ENCODE data around the gene AGAP3. TPM values are rescaled to one million over a fixed set of nuclear protein-coding genes. Genes with fewer than 3 reads are reported as not detected.

Gene AGAP3
- total RNA-seq (2022) (95.6 and 138 TPM in 2 replicates), Bru-seq, nascent RNA (percentile 57 among the genes with signal in this experiment), BruChase-seq, experiment 1, labeled RNA remaining after a 6-hour chase (percentile 63 among the genes with signal in this experiment), BruChase-seq, experiment 2, labeled RNA remaining after a 2-hour chase (percentile 63 among the genes with signal in this experiment)
- long read RNA-seq, transcript AGAP3-201 (9 exons, 2,675 nt) = major isoform, 45 of 168 reads
- long read RNA-seq, transcript AGAP3-202 (18 exons, 3,225 nt) = minor isoform, 12 of 168 reads
- long read RNA-seq, partial matches to known transcripts = 12 of 168 reads
- long read RNA-seq, other reads (novel, unspliced or antisense) = 94 of 168 reads

DNA sequence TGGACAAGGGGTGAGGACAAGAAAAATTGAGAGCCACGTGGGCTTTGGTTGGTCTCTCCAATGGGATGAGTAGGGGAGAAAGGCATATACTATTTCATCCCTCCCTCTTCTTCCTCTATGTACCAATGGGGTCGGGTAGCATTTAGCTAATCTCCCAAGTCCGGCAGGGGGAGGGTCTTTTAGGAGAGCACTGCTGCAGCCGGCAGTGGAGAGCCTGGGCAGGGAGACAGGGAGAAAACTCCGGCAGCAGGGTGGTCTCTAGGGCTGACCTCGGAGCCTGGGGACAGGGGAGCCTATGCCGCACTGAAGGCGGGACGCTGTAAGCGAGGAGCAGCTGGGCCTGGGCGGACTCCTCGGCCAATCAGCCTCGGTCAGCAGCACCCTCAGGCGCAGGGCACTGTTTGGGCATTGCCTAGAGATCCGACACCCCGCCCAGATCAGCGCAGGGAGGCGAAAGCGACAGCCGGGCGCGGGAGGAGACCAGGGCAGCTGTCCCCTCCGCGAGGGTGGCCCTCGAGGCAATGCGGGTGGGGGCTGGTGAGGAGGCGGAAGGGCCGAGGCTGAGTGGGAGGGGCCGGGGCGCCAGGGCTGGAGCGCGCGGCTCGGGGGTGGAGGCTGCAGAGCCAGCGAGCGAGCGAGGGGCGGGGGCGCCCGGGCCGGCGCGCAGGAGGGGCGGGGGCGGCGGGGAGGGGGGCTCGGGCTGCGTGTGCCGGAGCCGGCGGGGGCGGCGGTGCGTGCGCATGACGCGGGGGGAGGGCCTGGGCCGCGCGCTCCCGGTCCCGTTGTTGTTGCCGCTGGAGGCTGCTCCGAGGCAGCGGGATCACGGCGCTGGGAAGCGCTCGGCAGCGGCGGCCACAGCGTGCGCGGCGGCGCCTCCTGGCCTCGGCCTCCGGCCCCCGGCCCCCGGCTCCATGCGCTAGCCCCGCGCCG is at the start of gene AGAP3:
AGAP3 (plus strand) TSS at position 785 of the 930 bp plus-strand sequence. CDS start 267 bp downstream, outside the sequence.
- no TSS peak for BruUV-seq (replicated peaks)
- intact Hi-C loops (cut with micrococcal nuclease) = no loop called here
- Mint-ChIP-seq H3K27me3 (ENCODE audit: insufficient read depth, unreplicated experiment) (no peaks in the 10 kb centered on the region), H3K9me3 (ENCODE audit: unreplicated experiment) (no peaks in the 10 kb centered on the region), H3K4me1 (ENCODE audit: insufficient read depth, unreplicated experiment) (peaks cover 34% of the 10 kb centered on the region), H3K27ac (ENCODE audit: low read depth, unreplicated experiment) (peak within 1 kb of the TSS; percentile 44), H3K4me3 (ENCODE audit: unreplicated experiment) (peak within 1 kb of the TSS; percentile 77), H3K36me3 (ENCODE audit: insufficient read depth, unreplicated experiment) (peaks cover 15% of the 10 kb centered on the region)
- ChIA-PET POLR2A (interaction anchor here (0.6 to 10.0 kb wide), 7 partner anchors 12 to 1960 kb away, joined by 3 to 151 read pairs (median 4); partner anchors contain the start of genes ABCB8, CDK5, SLC4A2 and ZNF425), CTCF (interaction anchor here (0.6 to 15.0 kb wide), 6 partner anchors 8 to 1995 kb away, joined by 3 to 315 read pairs (median 6); partner anchors contain the start of gene SLC4A2)
- peak; percentile 73 for DNase-seq (ENCODE audit: unreplicated experiment)
- TF ChIP-seq CTCF (IDR thresholded peaks at IDR 0.05; ENCODE audit: unreplicated experiment) = no peak

DNA sequence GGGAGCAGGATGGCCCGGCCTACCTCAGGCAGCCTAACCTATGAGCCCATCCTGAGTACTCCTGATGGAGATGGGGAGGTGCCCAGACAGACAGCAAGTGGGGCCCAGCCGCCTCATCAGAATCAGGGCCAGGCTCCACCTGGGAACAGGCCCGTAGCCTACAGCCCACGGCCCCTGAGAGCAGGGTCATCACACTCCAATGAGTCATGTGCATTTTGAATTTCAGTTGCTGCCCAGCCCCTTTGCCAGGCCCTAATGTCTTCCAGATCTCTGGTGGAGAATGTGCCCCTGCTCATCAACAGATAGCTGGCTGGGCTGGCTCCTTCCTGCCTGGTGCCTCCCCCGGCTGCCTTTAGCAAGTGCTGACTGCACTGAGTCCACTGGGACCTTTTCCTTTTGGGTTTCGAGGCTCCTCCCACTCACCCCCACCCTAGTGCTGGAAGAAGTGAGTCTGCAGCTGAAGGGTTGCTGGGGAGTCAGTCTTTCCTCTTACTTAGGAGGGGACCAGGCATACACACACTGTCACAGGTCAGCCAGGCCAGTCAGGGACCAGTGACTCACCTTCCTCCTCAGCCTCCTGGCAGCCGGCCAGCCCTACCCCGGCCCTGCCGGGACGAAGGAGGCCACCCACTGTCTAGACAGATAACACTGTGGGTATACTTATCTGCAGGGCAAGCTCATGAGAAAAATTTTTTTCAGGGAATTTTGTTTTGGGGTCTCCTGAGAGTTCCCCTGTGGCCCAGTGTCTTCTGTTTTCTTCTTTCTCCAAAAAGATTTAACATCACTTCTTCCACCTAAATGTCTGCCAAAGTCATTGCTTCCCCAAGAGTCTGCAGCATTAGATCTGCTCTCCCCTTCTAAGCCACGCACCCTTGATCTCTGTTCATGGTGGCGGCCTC is 47.1 kb upstream of the AGAP3 start:
- peak overlapping the region; percentile 23 for H3K27ac Mint-ChIP-seq (ENCODE audit: low read depth, unreplicated experiment)
- H3K27me3 Mint-ChIP-seq (ENCODE audit: insufficient read depth, unreplicated experiment) = no peaks in the 10 kb centered on the region
- no peaks in the 10 kb centered on the region for H3K9me3 Mint-ChIP-seq (ENCODE audit: unreplicated experiment)

GRCh38 chr7:151039850-151040548 is 46.3 kb upstream of the AGAP3 start:
- no peak for TF ChIP-seq CTCF (IDR thresholded peaks at IDR 0.05; ENCODE audit: unreplicated experiment)
- Mint-ChIP-seq H3K9me3 (ENCODE audit: unreplicated experiment) (no peaks in the 10 kb centered on the region), H3K27me3 (ENCODE audit: insufficient read depth, unreplicated experiment) (no peaks in the 10 kb centered on the region), H3K4me3 (ENCODE audit: unreplicated experiment) (no peak overlapping the region), H3K27ac (ENCODE audit: low read depth, unreplicated experiment) (no peak overlapping the region), H3K4me1 (ENCODE audit: insufficient read depth, unreplicated experiment) (peaks cover 15% of the 10 kb centered on the region), H3K36me3 (ENCODE audit: insufficient read depth, unreplicated experiment) (peaks cover 23% of the 10 kb centered on the region)
- POLR2A ChIA-PET = interaction anchor here (0.7 to 1.6 kb wide), 2 partner anchors 12 to 39 kb away, joined by 3 to 11 read pairs; partner anchors contain the start of gene ABCB8
- CTCF ChIA-PET = interaction anchor here (0.6 to 1.3 kb wide), 3 partner anchors 70 to 988 kb away, joined by 3 to 6 read pairs (median 3); no protein-coding TSS in a partner anchor
- intact Hi-C loops (cut with micrococcal nuclease) = no loop called here
- BruUV-seq (replicated peaks) = no TSS peak
- DNase-seq (ENCODE audit: unreplicated experiment) = no peak

More for the DNA sequence above, 47.1 kb upstream of the AGAP3 start:
- Mint-ChIP-seq H3K36me3 (ENCODE audit: insufficient read depth, unreplicated experiment) (peaks cover 16% of the 10 kb centered on the region), H3K4me1 (ENCODE audit: insufficient read depth, unreplicated experiment) (peaks cover 15% of the 10 kb centered on the region), H3K4me3 (ENCODE audit: unreplicated experiment) (no peak overlapping the region)
- intact Hi-C loops (cut with micrococcal nuclease) = no loop called here
- DNase-seq (ENCODE audit: unreplicated experiment) = peak; percentile 85
- ChIA-PET CTCF (interaction anchor here (0.6 to 1.3 kb wide), 4 partner anchors 40 to 989 kb away, joined by 3 to 6 read pairs (median 3); no protein-coding TSS in a partner anchor), POLR2A (interaction anchor here (0.7 to 1.6 kb wide), 3 partner anchors 11 to 76 kb away, joined by 3 to 11 read pairs (median 3); partner anchors contain the start of gene ABCB8)
- BruUV-seq (replicated peaks) = no TSS peak
- TF ChIP-seq CTCF (IDR thresholded peaks at IDR 0.05; ENCODE audit: unreplicated experiment) = no peak

Data from MCF 10A (cell line).